ENCODE measurements around the gene PAQR4. TPM values are rescaled to one million over a fixed set of nuclear protein-coding genes. Genes with fewer than 3 reads are reported as not detected.
A peak's percentile ranks its signal among the peaks of the same experiment; 100 is the strongest.

Gene PAQR4
- total RNA-seq, 1 experiment from 2014 or later: 30.7 TPM

DNA sequence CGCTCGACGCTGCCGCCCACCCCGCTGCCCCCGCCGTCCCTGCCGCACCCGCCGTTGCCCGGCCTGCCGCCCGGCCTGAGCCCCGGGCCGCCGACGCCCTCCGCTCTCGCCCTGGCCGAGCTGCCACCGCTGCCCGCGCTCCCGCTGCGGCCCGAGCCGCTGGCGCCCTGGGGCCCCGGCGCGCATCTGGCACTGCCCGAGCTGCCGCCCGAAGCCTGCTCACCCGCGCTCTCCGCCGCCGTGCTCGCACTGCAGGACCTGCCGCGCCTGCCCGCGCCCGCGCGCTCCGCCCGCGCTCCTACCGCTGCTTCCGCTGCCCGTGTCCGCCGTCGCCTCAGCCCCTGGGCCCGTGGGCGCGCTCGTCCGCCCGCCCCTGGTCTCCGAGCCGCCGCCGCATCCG lies 35.2 kb downstream of the PAQR4 start:
- H3K9me2 ChIP-seq (replicated peaks; ENCODE audit: insufficient read depth, low read length): no peaks in the 10 kb centered on the region
- no peaks in the 10 kb centered on the region for H3K79me2 ChIP-seq (ENCODE audit: low read length)
- H4K20me1 ChIP-seq (ENCODE audit: insufficient read depth, low read depth, low read length): no peaks in the 10 kb centered on the region
- no peak for DNase-seq
- no peaks in the 10 kb centered on the region for H3K36me3 ChIP-seq (ENCODE audit: insufficient read depth, low read length)
- H2AFZ ChIP-seq (ENCODE audit: low read length): no peak overlapping the region
- no peaks in the 10 kb centered on the region for H3K9me3 ChIP-seq (ENCODE audit: low read length)
- peaks cover 3% of the 10 kb centered on the region for H3K4me1 ChIP-seq (ENCODE audit: low read length)
- H3K9ac ChIP-seq (ENCODE audit: low read length): no peak overlapping the region
- no peak overlapping the region for H3K4me3 ChIP-seq (ENCODE audit: low read length)
- no peaks in the 10 kb centered on the region for H3K27me3 ChIP-seq (ENCODE audit: low read length)
- no peak overlapping the region for H3K27ac ChIP-seq (ENCODE audit: low read length)
- no peak overlapping the region for H3K4me2 ChIP-seq (ENCODE audit: low read depth, low read length, poor library complexity, severe bottlenecking)

DNA sequence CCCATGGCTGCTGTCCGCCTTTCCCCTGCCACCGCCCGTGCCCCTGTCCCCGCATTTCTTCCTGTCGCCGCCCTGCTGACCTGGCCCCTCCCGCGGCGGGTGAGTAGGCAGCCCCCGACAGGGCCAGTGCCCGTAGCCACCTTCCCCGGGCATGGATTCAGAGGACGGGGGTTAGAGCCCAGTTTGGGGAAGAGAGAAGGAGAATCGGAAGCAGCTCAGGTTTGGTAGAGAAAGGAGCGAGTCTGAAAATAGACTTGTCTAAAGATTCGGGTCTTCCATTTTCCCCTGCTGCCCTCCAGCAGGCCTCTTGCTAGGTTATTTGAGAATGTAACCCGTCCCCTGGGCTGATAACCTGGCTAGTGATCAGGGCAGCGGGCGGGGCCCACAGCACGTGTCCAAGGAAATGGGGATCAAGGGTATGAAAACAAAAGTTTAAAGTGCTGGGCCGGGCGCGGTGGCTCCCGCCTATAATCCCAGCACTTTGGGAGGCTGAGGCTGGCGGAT lies 35.7 kb downstream of the PAQR4 start:
- Histone ChIP-seq H3K4me1 (ENCODE audit: low read length) (peaks cover 3% of the 10 kb centered on the region), H3K4me3 (ENCODE audit: low read length) (0 out of 2 replicates have a peak overlapping the region, but pooled peaks have one; percentile 22), H3K9ac (ENCODE audit: low read length) (no peak overlapping the region), H3K9me2 (replicated peaks; ENCODE audit: insufficient read depth, low read length) (no peaks in the 10 kb centered on the region), H3K9me3 (ENCODE audit: low read length) (no peaks in the 10 kb centered on the region), H3K4me2 (ENCODE audit: low read depth, low read length, poor library complexity, severe bottlenecking) (peak overlapping the region; percentile 42), H3K79me2 (ENCODE audit: low read length) (no peaks in the 10 kb centered on the region), H2AFZ (ENCODE audit: low read length) (no peak overlapping the region), H3K27me3 (ENCODE audit: low read length) (no peaks in the 10 kb centered on the region), H3K36me3 (ENCODE audit: insufficient read depth, low read length) (no peaks in the 10 kb centered on the region), H4K20me1 (ENCODE audit: insufficient read depth, low read depth, low read length) (no peaks in the 10 kb centered on the region), H3K27ac (ENCODE audit: low read length) (no peak overlapping the region)
- DNase-seq: no peak

- Histone ChIP-seq H4K20me1 (ENCODE audit: insufficient read depth, low read depth, low read length) (no peaks in the 10 kb centered on the region), H3K79me2 (ENCODE audit: low read length) (no peaks in the 10 kb centered on the region), H3K4me2 (ENCODE audit: low read depth, low read length, poor library complexity, severe bottlenecking) (no peak overlapping the region), H3K4me1 (ENCODE audit: low read length) (peaks cover 3% of the 10 kb centered on the region), H3K4me3 (ENCODE audit: low read length) (no peak overlapping the region), H3K27me3 (ENCODE audit: low read length) (no peaks in the 10 kb centered on the region), H2AFZ (ENCODE audit: low read length) (no peak overlapping the region), H3K9me3 (ENCODE audit: low read length) (no peaks in the 10 kb centered on the region), H3K9me2 (replicated peaks; ENCODE audit: insufficient read depth, low read length) (no peaks in the 10 kb centered on the region), H3K9ac (ENCODE audit: low read length) (no peak overlapping the region), H3K36me3 (ENCODE audit: insufficient read depth, low read length) (no peaks in the 10 kb centered on the region), H3K27ac (ENCODE audit: low read length) (no peak overlapping the region)
- DNase-seq: no peak
Observed at GRCh38 chr16:3007059-3007956, 38.2 kb downstream of the PAQR4 start.

GRCh38 chr16:3007957-3008689 lies 39.0 kb downstream of the PAQR4 start:
- Histone ChIP-seq H3K79me2 (ENCODE audit: low read length) (no peaks in the 10 kb centered on the region), H4K20me1 (ENCODE audit: insufficient read depth, low read depth, low read length) (no peaks in the 10 kb centered on the region), H3K9me3 (ENCODE audit: low read length) (no peaks in the 10 kb centered on the region), H3K4me1 (ENCODE audit: low read length) (peaks cover 3% of the 10 kb centered on the region), H3K9ac (ENCODE audit: low read length) (no peak overlapping the region), H3K4me3 (ENCODE audit: low read length) (no peak overlapping the region), H3K27ac (ENCODE audit: low read length) (no peak overlapping the region), H3K9me2 (replicated peaks; ENCODE audit: insufficient read depth, low read length) (no peaks in the 10 kb centered on the region), H2AFZ (ENCODE audit: low read length) (no peak overlapping the region), H3K27me3 (ENCODE audit: low read length) (no peaks in the 10 kb centered on the region), H3K4me2 (ENCODE audit: low read depth, low read length, poor library complexity, severe bottlenecking) (no peak overlapping the region), H3K36me3 (ENCODE audit: insufficient read depth, low read length) (no peaks in the 10 kb centered on the region)
- DNase-seq: no peak

DNA sequence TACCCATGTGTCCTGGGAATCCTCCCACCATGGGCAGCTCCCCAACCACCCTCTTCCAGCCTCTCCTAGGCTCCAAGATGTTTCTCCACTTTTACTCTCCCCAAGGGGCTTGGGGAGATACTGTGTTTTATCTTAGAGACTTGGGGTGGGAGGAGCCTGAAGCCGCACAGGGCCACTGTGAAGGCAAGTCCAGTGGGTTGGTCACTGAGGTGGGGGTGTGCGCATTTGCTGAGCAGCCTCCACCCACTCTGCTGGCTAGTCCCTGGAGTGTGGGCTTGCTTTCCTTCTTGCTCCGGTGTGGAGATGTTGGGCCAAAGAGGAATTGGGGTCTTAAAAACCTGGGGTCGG lies 39.5 kb downstream of the PAQR4 start:
- H3K9me2 ChIP-seq (replicated peaks; ENCODE audit: insufficient read depth, low read length): no peaks in the 10 kb centered on the region
- no peak overlapping the region for H2AFZ ChIP-seq (ENCODE audit: low read length)
- H3K9ac ChIP-seq (ENCODE audit: low read length): no peak overlapping the region
- H3K36me3 ChIP-seq (ENCODE audit: insufficient read depth, low read length): no peaks in the 10 kb centered on the region
- no peaks in the 10 kb centered on the region for H3K27me3 ChIP-seq (ENCODE audit: low read length)
- no peaks in the 10 kb centered on the region for H3K79me2 ChIP-seq (ENCODE audit: low read length)
- H3K4me1 ChIP-seq (ENCODE audit: low read length): peaks cover 3% of the 10 kb centered on the region
- H3K4me2 ChIP-seq (ENCODE audit: low read depth, low read length, poor library complexity, severe bottlenecking): no peak overlapping the region
- no peak for DNase-seq
- H4K20me1 ChIP-seq (ENCODE audit: insufficient read depth, low read depth, low read length): no peaks in the 10 kb centered on the region
- H3K27ac ChIP-seq (ENCODE audit: low read length): no peak overlapping the region
- no peak overlapping the region for H3K4me3 ChIP-seq (ENCODE audit: low read length)
- H3K9me3 ChIP-seq (ENCODE audit: low read length): no peaks in the 10 kb centered on the region

GRCh38 chr16:3009568-3010390 lies 40.6 kb downstream of the PAQR4 start:
- Histone ChIP-seq H3K9me3 (ENCODE audit: low read length) (no peaks in the 10 kb centered on the region), H2AFZ (ENCODE audit: low read length) (no peak overlapping the region), H3K9ac (ENCODE audit: low read length) (no peak overlapping the region), H3K4me3 (ENCODE audit: low read length) (no peak overlapping the region), H3K27ac (ENCODE audit: low read length) (no peak overlapping the region), H3K79me2 (ENCODE audit: low read length) (no peaks in the 10 kb centered on the region), H3K4me2 (ENCODE audit: low read depth, low read length, poor library complexity, severe bottlenecking) (no peak overlapping the region), H3K4me1 (ENCODE audit: low read length) (peaks cover 2% of the 10 kb centered on the region), H4K20me1 (ENCODE audit: insufficient read depth, low read depth, low read length) (no peaks in the 10 kb centered on the region), H3K9me2 (replicated peaks; ENCODE audit: insufficient read depth, low read length) (no peaks in the 10 kb centered on the region), H3K27me3 (ENCODE audit: low read length) (no peaks in the 10 kb centered on the region), H3K36me3 (ENCODE audit: insufficient read depth, low read length) (no peaks in the 10 kb centered on the region)
- no peak for DNase-seq

- H3K9me2 ChIP-seq (replicated peaks; ENCODE audit: insufficient read depth, low read length): no peaks in the 10 kb centered on the region
- no peaks in the 10 kb centered on the region for H3K27me3 ChIP-seq (ENCODE audit: low read length)
- H3K36me3 ChIP-seq (ENCODE audit: insufficient read depth, low read length): no peaks in the 10 kb centered on the region
- no peak for DNase-seq
- no peak overlapping the region for H3K9ac ChIP-seq (ENCODE audit: low read length)
- H3K9me3 ChIP-seq (ENCODE audit: low read length): no peaks in the 10 kb centered on the region
- no peak overlapping the region for H3K4me3 ChIP-seq (ENCODE audit: low read length)
- no peak overlapping the region for H3K27ac ChIP-seq (ENCODE audit: low read length)
- no peak overlapping the region for H3K4me2 ChIP-seq (ENCODE audit: low read depth, low read length, poor library complexity, severe bottlenecking)
- no peaks in the 10 kb centered on the region for H3K79me2 ChIP-seq (ENCODE audit: low read length)
- H3K4me1 ChIP-seq (ENCODE audit: low read length): no peaks in the 10 kb centered on the region
- no peaks in the 10 kb centered on the region for H4K20me1 ChIP-seq (ENCODE audit: insufficient read depth, low read depth, low read length)
- H2AFZ ChIP-seq (ENCODE audit: low read length): no peak overlapping the region
Observed at GRCh38 chr16:3010510-3010909, 41.4 kb downstream of the PAQR4 start.

- Histone ChIP-seq H3K27me3 (ENCODE audit: low read length) (no peaks in the 10 kb centered on the region), H4K20me1 (ENCODE audit: insufficient read depth, low read depth, low read length) (no peaks in the 10 kb centered on the region), H3K9ac (ENCODE audit: low read length) (no peak overlapping the region), H3K27ac (ENCODE audit: low read length) (no peak overlapping the region), H3K4me2 (ENCODE audit: low read depth, low read length, poor library complexity, severe bottlenecking) (no peak overlapping the region), H3K9me2 (replicated peaks; ENCODE audit: insufficient read depth, low read length) (no peaks in the 10 kb centered on the region), H2AFZ (ENCODE audit: low read length) (no peak overlapping the region), H3K9me3 (ENCODE audit: low read length) (no peaks in the 10 kb centered on the region), H3K36me3 (ENCODE audit: insufficient read depth, low read length) (no peaks in the 10 kb centered on the region), H3K4me1 (ENCODE audit: low read length) (no peaks in the 10 kb centered on the region), H3K4me3 (ENCODE audit: low read length) (no peak overlapping the region), H3K79me2 (ENCODE audit: low read length) (no peaks in the 10 kb centered on the region)
- DNase-seq: no peak
Observed at GRCh38 chr16:3012246-3012645, 43.1 kb downstream of the PAQR4 start.
